NCI-H2081 treated with DMSO at 0.1 percent for 48 hours (cell line): ENCODE data around the gene NDP.
A peak's percentile ranks its signal among the peaks of the same experiment; 100 is the strongest.
"Not testable (repeated sequence)": the region's sequence is repeated elsewhere in the genome, so short reads cannot be mapped to it uniquely, and the experiment has no call there.

Experiments used
- DNase-seq: peaks from one replicate; lab custom pipeline; 2025; lab: John Stamatoyannopoulos, UW

NDP gene

DNA sequence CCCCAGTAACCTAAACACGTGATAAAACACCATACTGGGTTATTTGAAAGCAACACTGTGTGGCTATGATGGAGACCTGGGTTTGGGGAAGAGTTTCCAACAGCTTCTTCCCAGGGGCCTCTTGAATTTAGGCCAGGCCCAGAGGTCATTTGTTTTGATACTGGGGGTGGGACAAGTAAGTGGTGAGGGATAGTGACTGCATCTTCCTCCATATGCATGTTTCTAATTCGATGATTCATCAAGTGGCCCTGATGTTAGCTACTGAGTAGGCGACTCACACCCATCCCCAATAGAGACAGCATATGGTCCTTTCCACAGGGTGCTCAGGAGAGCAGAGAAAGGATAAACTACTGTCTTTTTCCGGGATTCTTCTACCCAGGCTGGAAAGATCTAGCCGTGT is 2.7 kb downstream of the NDP start:
- DNase-seq: no peak

- DNase-seq: no peak
Measured at GRCh38 chrX:43969504-43970501, 3.4 kb downstream of the NDP start.

DNA sequence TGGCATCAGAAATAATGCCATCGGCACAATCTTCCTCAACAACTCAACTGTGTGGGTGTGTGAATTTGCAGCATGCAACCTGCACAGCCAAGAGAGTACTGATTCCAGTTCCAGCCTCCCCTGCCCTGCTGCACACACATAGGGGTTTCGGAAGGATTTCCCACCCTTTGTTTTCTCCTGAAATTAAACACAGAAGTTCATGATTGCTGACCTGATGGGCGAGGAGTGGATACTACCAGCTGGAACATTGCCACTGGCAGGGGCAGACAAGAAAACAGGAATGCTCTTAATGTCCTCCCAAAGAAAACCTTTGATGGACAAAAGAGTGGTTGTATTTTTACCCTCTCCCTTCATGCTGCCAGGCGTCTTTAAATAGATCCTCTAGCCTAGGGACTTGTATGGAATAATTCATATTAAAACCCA is 4.8 kb downstream of the NDP start:
- DNase-seq: no peak

DNA sequence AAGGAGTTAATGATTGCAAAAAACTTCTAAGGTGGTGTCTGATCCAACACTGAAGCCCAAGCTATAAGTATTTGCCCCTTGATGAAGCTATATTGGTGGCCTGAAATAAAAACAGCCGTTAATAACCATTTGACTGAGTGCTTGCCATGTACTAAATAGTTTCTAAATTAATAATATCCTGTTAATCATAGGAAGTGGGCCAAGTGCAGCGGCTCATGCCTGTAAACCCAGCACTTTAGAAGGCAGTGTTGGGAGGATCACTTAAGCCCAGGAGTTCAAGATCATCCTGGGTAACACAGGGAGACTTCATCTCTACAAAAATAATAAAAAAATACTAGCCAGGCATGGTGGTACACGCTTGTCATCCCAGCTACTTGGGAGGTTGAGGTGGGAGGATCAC is 8.3 kb downstream of the NDP start:
- DNase-seq: no peak

GRCh38 chrX:43963726-43964125 is 9.5 kb downstream of the NDP start:
- no peak for DNase-seq

GRCh38 chrX:43962636-43963035 is 10.6 kb downstream of the NDP start:
- no peak for DNase-seq

GRCh38 chrX:43961699-43962098 is 11.5 kb downstream of the NDP start:
- DNase-seq: no peak

DNA sequence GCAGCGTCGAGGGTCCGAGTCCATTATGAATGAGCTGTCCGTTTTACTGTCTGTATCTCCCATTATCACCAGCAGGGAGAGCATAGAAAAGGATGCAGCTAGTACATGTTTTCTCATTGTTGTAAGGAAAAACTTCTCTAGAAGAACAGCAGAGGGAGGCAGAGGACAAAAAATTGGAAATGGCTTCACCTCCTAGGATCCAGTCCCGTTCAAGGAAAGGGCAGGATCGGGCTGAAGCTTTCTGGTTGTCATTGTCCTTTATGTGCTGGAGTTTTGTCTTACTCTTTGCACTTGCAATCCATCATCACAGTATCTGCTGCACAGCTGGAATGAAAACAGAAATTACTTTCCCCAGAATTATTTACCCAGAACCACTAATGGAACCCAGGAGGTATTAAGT is 14.7 kb downstream of the NDP start:
- peak; percentile 70 for DNase-seq

DNA sequence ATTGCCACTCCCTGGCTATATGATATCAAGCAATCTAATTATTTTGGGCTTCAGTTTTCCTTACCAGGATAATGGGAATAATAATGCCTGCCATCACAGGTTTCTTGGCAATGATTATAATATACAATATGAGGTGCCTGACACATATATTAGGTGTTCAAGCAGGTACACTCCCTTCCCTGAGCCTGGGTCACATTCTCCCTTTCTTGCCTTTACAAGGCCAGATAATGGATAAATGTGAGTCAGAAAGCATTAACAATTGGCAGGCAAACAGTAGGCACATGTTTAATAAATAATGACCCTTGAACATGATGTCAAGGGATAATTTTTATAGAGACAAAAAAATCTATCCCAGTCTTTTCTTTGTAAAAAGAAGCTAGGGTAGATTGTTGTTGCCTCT is 17.2 kb downstream of the NDP start:
- no peak for DNase-seq

DNA sequence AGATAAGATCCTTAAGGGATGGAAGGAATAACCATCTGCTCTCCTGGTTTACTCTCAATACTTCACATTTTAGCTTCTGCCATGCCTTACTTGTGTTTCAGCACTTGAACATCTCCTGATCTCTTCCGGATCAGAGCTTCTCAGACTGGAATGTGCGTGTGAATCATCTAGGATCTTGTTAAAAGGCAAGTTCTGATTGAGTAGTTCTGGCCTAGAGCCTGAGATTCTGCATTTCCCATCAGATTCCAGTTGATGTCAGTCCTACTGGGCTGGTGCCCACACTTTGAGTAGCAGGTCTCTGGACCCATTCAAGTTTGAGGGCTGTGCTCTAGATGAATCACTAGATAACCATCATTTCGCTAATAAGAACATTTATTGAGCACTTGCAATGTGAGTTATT is 20.0 kb downstream of the NDP start:
- no peak for DNase-seq

DNA sequence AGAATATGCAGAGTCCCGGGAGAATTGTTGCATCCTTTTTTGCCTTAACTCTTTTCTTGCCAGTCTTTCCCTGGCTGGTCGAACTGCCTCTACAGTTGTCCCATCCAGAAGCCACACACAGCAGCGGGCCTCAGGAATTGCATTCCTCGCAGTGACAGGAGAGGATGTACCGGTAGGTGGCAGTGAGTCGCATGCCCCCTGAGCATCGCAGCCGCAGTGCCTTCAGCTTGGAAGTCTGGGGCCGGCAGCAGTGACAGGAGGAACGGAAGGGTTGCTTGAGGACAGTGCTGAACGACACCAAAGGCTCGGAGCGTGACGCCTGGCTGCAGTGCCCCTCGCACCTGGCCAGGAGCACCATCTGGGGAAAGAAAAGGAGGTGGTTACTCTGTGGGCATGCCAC is 23.5 kb downstream of the NDP start:
- no peak for DNase-seq

DNA sequence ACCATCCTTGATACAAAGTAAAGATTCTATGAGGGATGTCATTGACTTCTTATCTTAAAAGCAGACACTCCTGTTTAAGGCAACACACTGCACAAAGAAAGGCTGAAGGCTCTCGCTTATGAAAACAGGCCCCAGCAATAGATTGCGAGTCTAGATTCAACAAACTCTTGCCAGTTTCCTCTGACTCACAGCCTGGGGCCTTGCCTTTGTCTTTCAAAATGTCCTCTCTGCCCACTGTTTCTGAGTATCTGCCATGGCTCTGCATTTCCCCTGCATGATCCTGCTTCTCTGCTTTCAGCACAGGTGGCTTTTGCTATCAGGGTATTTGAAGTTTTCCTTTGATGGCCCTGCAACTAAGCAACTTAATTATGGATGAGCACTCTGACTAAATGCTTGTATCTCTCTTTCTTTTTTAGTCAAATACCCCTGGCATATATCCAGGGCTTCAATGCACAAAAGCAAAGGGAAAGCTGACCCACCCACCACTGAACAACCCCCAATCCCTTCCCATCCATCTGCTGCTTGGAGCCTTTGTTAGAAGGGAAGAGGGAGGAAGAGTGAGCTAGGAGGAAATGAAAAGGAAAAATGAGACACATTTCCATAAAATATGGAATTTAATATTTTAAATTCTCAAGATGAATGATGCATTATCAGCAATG is 32.2 kb downstream of the NDP start:
- no peak for DNase-seq

GRCh38 chrX:43939187-43939926 is 33.8 kb downstream of the NDP start:
- no peak for DNase-seq

DNA sequence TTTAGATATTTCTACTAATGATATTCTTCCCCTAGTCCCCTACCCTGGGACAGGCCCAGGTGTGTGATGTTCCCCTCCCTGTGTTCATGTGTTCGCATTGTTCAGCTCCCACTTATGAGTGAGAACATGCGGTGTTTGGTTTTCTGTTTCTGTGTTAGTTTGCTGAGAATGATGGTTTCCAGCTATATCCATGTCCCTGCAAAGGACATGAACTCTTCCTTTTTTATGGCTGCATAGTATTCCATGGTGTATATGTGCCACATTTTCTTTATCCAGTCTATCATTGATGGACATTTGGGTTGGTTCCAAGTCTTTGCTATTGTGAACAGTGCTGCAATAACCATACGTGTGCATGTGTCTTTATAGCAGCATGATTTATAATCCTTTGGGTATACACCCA is 51.2 kb downstream of the NDP start:
- DNase-seq: not testable (repeated sequence)

- DNase-seq: not testable (repeated sequence)
Measured at GRCh38 chrX:43910772-43911171, 62.4 kb downstream of the NDP start.

DNA sequence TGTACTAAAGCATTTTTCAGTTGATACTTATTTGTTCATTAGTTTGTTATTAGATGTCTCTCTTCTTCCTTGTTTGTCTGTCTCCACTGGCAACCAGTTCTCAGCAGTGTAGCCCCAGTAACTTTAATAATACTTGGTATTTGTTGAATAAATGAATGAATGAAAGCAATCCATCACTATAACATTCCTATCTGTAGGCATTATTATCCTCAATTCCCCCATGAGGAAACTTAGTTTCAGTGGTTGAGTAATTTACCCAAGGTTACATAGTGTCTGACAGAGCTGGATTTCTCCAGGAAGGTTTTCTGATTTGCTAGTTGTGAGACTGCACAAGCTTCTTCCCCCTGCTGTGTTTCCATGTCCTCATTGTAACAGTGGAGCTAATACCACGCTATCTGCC is 63.2 kb downstream of the NDP start:
- no peak for DNase-seq

- no peak for DNase-seq
Measured at GRCh38 chrX:43909141-43909540, 64.0 kb downstream of the NDP start.

- no peak for DNase-seq
Measured at GRCh38 chrX:43899878-43900815, 73.0 kb downstream of the NDP start.
